Non-pigmented ciliary epithelial cell (primary cell): ENCODE measurements around the gene SLCO2A1.

Source experiments
- DNase-seq: peaks from one replicate; pipeline ENCODE4 v3.0.0-alpha.2; 2010; ENCODE audit warnings: low read depth

The SLCO2A1 gene

GRCh38 chr3:133949438-133949837 lies 80.3 kb downstream of the SLCO2A1 start:
- DNase-seq = no peak

- DNase-seq = no peak
Observed at GRCh38 chr3:133948996-133949395, 80.7 kb downstream of the SLCO2A1 start.

DNA sequence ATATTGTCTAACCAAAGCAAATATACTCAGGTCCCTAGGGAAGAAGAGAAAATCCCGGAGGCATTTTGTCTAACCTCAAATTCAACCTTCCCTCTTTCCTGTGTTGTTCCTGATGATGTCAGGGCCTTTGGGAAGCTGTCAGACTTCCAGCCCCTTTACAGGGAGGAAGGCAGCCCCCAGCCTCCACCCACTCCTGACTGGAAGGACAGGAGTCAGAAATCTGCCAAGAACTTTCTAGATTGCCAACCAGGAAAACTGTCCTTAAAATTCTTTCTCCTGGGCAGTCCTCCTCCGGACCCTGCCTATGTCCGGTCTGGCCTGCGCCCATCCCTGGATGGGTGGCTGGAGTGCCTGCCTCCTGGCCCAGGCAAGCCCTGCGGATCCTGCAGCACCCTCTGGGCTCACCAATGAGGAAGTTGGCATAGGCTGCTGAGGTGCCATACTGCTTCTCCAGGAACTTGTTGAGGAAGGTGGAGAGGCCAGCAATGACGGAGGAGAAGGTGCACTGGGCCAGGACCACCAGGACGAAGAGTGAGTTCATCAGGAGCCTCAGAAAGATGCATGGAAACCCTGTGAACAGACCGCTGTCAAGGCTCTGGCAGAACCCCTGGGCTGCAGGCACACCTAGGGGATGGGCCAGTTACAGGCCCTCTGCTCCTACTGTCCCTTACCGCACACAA lies 81.5 kb downstream of the SLCO2A1 start:
- DNase-seq = no peak

- DNase-seq = no peak
Observed at GRCh38 chr3:133945381-133946095, 84.2 kb downstream of the SLCO2A1 start.

- peak; percentile 63 for DNase-seq
Observed at GRCh38 chr3:133944641-133945380, 84.9 kb downstream of the SLCO2A1 start.

DNA sequence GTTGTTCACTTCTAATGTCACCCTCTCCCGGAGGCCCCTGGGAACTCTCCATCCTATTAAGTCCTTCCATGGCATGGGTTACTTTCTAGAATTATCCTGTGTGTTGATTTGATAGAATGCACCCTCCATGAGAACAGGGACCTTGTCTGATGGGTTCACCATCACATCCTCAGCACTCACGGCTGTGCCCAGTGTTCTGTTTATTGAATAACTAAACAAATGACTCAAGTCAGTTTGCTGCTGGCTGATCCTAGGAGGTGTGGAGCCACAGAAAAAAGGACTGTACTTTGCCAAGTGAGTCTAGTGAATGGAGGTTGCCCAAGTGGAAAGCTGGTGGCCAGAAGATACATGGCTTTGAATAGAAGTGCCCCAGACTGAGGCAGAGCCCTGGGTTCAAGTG lies 85.5 kb downstream of the SLCO2A1 start:
- no peak for DNase-seq

DNA sequence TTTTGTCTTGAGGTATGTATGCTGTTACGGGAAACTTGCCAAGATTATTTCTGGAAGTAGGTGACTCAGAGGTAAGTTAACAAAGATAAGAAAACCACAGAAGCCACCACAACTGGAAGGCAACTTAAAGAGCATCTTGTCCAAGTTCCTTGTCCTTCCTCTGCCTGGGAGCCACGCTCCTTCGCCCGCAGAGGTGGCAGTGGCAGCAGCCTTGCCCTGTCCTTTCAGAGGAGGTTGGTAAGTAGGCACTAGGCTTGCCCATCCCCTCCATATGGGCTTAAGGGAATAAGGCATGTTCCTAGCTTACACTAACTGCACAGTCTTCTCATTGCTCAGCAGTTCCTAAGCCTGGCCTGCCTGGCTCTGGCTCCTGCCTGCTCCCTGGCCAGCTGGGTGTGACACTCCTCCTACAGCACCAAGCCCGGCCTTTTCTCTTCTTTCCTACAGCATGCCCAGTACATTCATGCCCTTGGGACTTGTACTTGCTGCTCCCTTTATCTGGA lies 86.0 kb downstream of the SLCO2A1 start:
- peak; percentile 96 for DNase-seq

GRCh38 chr3:133943031-133943535 lies 86.6 kb downstream of the SLCO2A1 start:
- DNase-seq = no peak

- DNase-seq = no peak
Observed at GRCh38 chr3:133941415-133941821, 88.3 kb downstream of the SLCO2A1 start.

DNA sequence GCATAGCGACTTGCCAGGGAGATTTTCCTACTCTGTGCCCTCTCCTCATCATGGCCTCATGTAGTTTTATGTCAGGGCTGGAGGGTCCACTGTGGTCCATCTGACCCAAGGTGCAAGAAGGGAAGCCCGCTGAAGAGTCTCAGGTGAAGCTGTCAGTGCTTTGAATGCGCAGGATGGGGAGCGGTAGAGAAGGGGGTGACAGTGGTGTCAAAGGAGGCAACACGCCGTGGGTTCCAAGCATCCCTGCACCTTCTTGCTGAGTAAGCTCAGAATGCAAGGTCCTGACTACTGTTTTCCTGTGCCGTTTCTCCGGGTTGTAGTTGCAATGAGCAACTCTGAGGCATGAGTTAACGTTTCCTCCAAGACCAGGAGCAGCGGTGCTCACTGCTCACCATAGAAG lies 89.2 kb downstream of the SLCO2A1 start:
- DNase-seq = no peak

GRCh38 chr3:133939463-133939835 lies 90.3 kb downstream of the SLCO2A1 start:
- no peak for DNase-seq

- DNase-seq = no peak
Observed at GRCh38 chr3:133938770-133939462, 90.8 kb downstream of the SLCO2A1 start.

DNA sequence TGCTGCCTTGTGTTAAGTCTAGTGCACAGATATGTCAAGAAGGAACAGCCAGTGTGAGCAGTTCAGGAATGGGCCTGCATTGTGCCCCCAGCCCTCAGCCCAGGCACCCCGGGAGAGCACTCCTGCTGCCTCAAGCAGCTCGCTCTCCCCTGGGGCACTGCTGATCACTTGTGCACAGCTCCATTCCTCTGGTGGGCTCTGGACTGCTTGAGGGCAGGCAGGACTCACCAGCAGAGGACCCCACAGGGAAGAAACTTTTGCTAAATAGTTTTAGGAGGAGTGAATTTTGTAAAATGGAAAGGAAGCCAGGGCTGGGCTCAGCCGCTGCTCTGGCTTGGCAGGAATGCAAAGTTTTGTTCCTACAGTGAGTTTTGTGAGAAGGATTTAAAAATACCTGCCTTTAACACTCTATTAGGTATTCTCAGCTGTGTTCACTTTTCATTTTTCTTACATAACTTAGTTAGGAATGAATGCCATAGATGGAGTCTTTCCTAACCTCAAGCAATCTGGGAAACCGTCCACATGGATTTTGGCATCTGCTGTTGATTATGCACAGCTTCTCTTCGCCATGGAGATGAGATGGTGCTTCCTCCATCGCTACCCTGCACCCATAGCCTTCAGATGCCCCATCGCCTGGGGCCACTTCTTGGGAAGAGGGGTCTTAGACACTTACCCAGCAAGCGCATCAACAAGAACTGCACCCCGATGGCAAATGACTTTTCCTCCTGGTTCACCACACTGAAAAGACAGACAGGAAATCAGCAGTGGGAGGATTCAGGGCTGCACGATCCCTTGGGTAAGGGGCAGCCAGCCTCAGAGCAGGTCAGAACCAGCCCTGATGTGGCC lies 91.7 kb downstream of the SLCO2A1 start:
- no peak for DNase-seq

DNA sequence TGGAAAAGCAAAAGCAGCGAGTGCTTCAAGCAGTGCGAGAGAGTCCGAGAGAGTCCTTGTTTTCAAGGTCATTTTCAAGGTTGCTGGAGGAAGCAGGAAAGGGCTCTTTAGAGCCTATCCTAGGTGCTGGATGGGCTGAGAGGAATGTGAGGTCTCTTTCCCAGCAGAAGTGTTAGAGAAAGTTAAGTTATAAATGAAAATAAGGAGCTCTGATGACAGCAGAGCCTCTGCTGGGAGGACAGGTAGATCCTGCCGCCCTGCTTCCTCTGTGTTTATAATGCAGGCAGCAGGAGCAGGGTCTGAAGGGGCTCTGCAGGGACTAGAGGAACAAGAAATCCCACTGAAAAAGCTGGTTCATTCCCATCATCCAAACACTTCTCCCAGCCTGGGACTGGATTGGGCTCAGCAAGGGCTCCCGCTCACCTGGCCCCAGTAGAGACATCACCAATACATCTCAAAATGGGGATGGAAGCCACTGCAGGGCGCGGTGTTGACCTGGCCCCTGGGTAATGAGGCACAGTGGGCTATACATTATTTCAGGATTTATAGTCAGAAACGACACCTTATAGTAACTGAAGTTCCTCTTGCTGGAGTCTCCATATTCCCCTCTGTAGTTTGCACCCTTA lies 92.6 kb downstream of the SLCO2A1 start:
- no peak for DNase-seq

DNA sequence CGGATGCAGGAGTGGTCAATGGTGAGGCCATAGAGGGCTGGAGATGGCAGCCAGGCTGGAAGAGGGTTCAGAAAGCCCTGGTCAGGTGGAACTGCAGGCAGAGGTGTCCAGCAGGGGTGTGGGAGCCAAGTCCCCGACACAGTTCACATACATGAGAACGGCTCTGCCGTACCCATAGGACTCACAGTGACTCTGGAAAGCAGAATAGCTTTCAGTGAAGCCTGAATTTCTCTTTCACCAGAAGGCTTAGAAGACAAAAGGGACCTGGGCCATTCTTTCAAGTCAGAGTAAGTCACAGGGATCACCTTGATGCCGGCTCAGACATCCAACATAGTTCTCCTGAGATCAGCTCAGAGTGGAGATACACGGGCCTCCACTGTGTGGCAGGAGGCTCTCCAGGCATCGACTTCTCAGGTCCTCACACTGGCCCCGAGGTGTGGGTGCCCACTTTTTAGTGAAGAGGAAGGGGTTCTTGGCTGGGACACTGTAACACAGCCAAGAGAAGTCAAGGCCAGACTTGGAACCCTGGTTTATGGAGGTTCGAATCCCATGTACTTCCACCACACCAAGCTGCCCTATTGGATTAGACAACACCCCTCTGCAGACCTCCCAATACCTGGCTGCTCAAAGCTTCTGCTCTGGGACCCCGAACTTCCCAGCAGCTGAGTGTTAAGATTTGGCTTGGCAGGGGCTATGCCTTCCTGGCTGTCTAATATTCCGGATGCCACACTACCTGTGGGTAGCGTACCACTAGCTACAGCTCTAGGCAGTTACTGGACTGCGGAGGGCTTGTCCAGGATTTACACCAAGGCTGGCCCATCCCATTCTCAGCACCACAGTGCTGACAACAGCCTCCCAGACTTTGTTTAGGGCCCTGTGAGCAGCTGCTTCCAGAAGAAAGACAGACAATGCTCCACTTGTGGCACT lies 93.6 kb downstream of the SLCO2A1 start:
- DNase-seq = no peak

GRCh38 chr3:133934996-133935842 lies 94.5 kb downstream of the SLCO2A1 start:
- no peak for DNase-seq

- no peak for DNase-seq
Observed at GRCh38 chr3:133934073-133934970, 95.4 kb downstream of the SLCO2A1 start.
